ENCODE data around the gene NOC2L.
A peak's percentile ranks its signal among the peaks of the same experiment; 100 is the strongest.

NOC2L gene

DNA sequence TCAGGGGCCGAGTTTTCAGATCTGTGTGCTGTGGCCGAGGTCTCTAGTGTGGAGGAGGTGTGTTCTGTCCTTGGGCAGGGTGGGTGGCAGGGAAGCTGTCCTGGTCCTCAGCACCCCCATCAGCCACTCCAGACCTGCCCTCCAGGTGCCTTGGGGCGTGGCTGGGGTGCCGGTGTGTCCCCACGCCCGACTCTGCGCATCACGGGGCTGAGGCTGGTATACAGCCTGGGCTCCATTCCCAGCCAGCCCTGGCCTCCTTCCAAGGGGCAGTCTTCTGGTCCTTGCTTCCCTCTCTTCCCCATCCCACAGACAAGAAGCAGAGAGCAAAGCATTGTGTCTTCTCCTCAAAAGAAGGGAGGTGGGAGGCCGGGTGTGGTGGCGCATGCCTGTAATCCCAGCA is 31.3 kb downstream of the NOC2L start:
- POLR2A ChIA-PET, result no interaction called here

DNA sequence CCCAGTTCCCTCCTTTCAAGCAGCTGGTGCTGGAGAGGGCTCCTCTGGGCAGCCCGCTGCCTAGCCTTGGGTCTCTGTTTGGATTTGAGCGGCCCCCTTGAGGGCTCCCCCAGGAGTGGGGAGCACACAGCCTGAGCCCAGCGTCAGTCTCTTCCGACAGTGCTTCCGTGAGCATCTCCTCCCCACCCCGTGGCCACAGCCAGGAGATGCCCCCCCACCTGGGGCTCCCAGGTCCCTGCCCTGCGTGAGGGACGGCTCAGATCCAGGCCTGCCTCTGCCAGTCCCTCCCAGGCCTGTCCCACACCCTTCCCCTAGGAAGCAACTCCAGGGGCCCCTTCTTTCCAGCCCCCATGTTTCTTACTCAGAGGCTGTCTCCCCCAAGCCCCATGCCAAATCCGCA is 31.8 kb downstream of the NOC2L start:
- WGBS (ENCODE audit: insufficient coverage), result 78% methylated on average over 9 of the region's 9 CpGs
- no peaks in the 10 kb centered on the region for H3K36me3 ChIP-seq (ENCODE audit: control insufficient read depth in 4 of 4, insufficient read depth in 4 of 4, low read length in 3 of 4)
- CTCF ChIA-PET, result interaction anchor here (1.6 kb wide), 1 partner anchor 11 kb away, joined by 8 read pairs; no protein-coding TSS in a partner anchor
- H3K4me3 ChIP-seq (ENCODE audit: control insufficient read depth in 1 of 7, extremely low read depth in 1 of 7, insufficient read depth in 4 of 7, low read depth in 2 of 7, low read length in 6 of 7), result no peak overlapping the region
- no peak overlapping the region for H3K27ac ChIP-seq (ENCODE audit: insufficient read depth in 1 of 2, low read depth in 1 of 2, low read length in 2 of 2, poor library complexity in 1 of 2, severe bottlenecking in 2 of 2)
- H3K9me3 ChIP-seq (ENCODE audit: control extremely low read depth in 1 of 5, control insufficient read depth in 4 of 5, insufficient read depth in 2 of 5, low read depth in 1 of 5, low read length in 4 of 5), result no peaks in the 10 kb centered on the region
- H3K4me1 ChIP-seq (ENCODE audit: control extremely low read depth in 1 of 4, control insufficient read depth in 4 of 4, insufficient read depth in 4 of 4, low read length in 3 of 4), result peaks cover 0 to 38% (median 36%) of the 10 kb centered on the region in 4 experiments
- no peak for DNase-seq
- peaks cover 0 to 72% (median 20%) of the 10 kb centered on the region in 5 experiments for H3K27me3 ChIP-seq (replicated peaks in 2 of 5; ENCODE audit: control insufficient read depth in 4 of 5, insufficient read depth in 5 of 5, low read length in 4 of 5)
- POLR2A ChIA-PET, result no interaction called here

More for the DNA sequence above, 31.3 kb downstream of the NOC2L start:
- WGBS (ENCODE audit: insufficient coverage), result 91% methylated on average over 7 of the region's 10 CpGs
- H3K27ac ChIP-seq (ENCODE audit: insufficient read depth in 1 of 2, low read depth in 1 of 2, low read length in 2 of 2, poor library complexity in 1 of 2, severe bottlenecking in 2 of 2), result no peak overlapping the region
- H3K4me3 ChIP-seq (ENCODE audit: control insufficient read depth in 1 of 7, extremely low read depth in 1 of 7, insufficient read depth in 4 of 7, low read depth in 2 of 7, low read length in 6 of 7), result no peak overlapping the region
- no peak for DNase-seq
- CTCF ChIA-PET, result interaction anchor here (2.5 to 4.0 kb wide), 2 partner anchors 10 to 23 kb away, joined by 20 to 22 read pairs; no protein-coding TSS in a partner anchor
- peaks cover 0 to 37% (median 32%) of the 10 kb centered on the region in 4 experiments for H3K4me1 ChIP-seq (ENCODE audit: control extremely low read depth in 1 of 4, control insufficient read depth in 4 of 4, insufficient read depth in 4 of 4, low read length in 3 of 4)
- peaks cover 0 to 72% (median 17%) of the 10 kb centered on the region in 5 experiments for H3K27me3 ChIP-seq (replicated peaks in 2 of 5; ENCODE audit: control insufficient read depth in 4 of 5, insufficient read depth in 5 of 5, low read length in 4 of 5)
- H3K9me3 ChIP-seq (ENCODE audit: control extremely low read depth in 1 of 5, control insufficient read depth in 4 of 5, insufficient read depth in 2 of 5, low read depth in 1 of 5, low read length in 4 of 5), result no peaks in the 10 kb centered on the region
- no peaks in the 10 kb centered on the region for H3K36me3 ChIP-seq (ENCODE audit: control insufficient read depth in 4 of 4, insufficient read depth in 4 of 4, low read length in 3 of 4)

DNA sequence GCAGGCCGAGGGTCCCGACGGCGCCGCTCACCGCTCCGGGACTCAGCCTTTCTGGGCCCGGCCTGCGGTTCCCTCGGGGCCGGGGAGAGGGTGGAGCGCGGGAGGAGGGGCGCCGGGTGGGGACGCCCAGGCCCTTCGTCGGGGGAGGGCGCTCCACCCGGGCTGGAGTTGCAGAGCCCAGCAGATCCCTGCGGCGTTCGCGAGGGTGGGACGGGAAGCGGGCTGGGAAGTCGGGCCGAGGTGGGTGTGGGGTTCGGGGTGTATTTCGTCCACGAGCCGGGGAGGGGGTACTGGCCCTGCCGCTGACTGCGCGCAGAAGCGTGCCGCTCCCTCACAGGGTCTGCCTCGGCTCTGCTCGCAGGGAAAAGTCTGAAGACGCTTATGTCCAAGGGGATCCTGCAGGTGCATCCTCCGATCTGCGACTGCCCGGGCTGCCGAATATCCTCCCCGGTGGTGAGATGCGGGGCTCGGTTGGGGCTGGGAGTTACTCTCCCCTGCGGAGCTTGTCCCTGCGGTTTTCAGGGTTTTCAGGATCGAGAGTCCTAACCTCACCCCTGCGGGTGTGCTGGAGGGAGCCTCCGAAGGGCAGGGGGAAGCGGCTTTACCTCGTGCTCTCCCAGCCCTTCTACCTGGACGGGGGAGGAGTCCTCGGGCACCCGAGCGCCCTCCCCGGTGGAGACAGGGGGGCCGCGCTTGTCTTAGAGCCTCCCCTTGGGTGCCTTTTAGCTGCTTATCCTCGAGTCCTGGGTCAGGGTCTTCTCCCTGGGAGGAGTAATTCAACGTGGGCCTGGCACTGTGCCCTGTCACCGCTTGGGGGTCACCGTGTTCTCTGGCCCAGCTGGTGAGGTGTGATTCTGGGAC is 33.3 kb downstream of the NOC2L start:
- POLR2A ChIA-PET, result no interaction called here
- H3K4me1 ChIP-seq (ENCODE audit: control extremely low read depth in 1 of 4, control insufficient read depth in 4 of 4, insufficient read depth in 4 of 4, low read length in 3 of 4), result peaks cover 0 to 50% (median 43%) of the 10 kb centered on the region in 4 experiments
- CTCF ChIA-PET, result interaction anchor here (1.0 to 1.6 kb wide), 3 partner anchors 11 to 28 kb away, joined by 3 to 8 read pairs (median 3); no protein-coding TSS in a partner anchor
- H3K27me3 ChIP-seq (replicated peaks in 2 of 5; ENCODE audit: control insufficient read depth in 4 of 5, insufficient read depth in 5 of 5, low read length in 4 of 5), result peaks cover 0 to 73% (median 20%) of the 10 kb centered on the region in 5 experiments
- H3K4me3 ChIP-seq (ENCODE audit: control insufficient read depth in 1 of 7, extremely low read depth in 1 of 7, insufficient read depth in 4 of 7, low read depth in 2 of 7, low read length in 6 of 7), result peak overlapping the region in 3 of 7 experiments; percentile 28 to 71 (median 53)
- DNase-seq, result peak in 1 of 3 donors; percentile 48
- H3K36me3 ChIP-seq (ENCODE audit: control insufficient read depth in 4 of 4, insufficient read depth in 4 of 4, low read length in 3 of 4), result no peaks in the 10 kb centered on the region
- no peaks in the 10 kb centered on the region for H3K9me3 ChIP-seq (ENCODE audit: control extremely low read depth in 1 of 5, control insufficient read depth in 4 of 5, insufficient read depth in 2 of 5, low read depth in 1 of 5, low read length in 4 of 5)
- H3K27ac ChIP-seq (ENCODE audit: insufficient read depth in 1 of 2, low read depth in 1 of 2, low read length in 2 of 2, poor library complexity in 1 of 2, severe bottlenecking in 2 of 2), result no peak overlapping the region
- WGBS (ENCODE audit: insufficient coverage), result 7% methylated on average over 50 of the region's 65 CpGs

DNA sequence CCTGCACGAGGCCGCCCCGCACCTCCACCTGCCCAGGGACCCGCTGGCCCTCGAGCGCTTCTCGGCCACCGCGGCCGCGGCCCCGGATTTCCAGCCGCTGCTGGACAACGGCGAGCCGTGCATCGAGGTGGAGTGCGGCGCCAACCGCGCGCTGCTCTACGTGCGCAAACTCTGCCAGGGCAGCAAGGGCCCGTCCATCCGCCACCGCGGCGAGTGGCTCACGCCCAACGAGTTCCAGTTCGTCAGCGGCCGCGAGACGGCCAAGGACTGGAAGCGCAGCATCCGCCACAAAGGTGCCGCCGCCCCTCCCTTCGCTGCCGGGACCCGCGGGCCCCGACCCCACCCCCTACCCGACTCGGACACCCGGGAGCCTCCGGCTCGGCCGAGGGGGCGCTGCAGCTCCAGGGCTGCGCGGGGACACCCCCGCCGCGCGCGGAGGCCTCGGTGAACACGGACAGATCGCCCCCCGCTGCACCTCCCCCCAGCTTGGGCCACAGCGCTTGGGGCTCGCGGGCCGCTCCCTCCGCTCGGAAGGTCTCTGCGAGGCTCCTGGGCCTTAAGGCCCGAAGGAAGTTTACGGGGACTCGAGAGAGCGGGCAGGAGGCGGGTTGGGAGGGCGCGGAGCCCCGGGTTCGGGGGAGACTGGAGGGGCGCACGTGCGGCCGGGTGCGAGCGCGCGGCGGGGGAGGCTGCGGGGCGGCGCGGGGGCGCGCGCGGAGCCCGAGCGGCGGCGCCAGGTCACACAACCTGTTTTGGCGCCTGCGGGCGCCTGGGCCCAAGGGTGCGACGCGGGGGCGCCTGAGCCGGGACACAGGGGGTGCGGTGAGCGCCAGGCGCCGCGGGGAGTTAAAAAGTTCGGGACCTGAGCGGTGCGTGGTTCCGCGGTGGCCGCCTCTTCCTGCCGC is 34.1 kb downstream of the NOC2L start:
- WGBS (ENCODE audit: insufficient coverage), result under 1% methylated on average over 105 of the region's 120 CpGs
- Histone ChIP-seq H3K4me1 (ENCODE audit: control extremely low read depth in 1 of 4, control insufficient read depth in 4 of 4, insufficient read depth in 4 of 4, low read length in 3 of 4) (peaks cover 0 to 59% (median 51%) of the 10 kb centered on the region in 4 experiments), H3K36me3 (ENCODE audit: control insufficient read depth in 4 of 4, insufficient read depth in 4 of 4, low read length in 3 of 4) (no peaks in the 10 kb centered on the region), H3K9me3 (ENCODE audit: control extremely low read depth in 1 of 5, control insufficient read depth in 4 of 5, insufficient read depth in 2 of 5, low read depth in 1 of 5, low read length in 4 of 5) (no peaks in the 10 kb centered on the region), H3K4me3 (ENCODE audit: control insufficient read depth in 1 of 7, extremely low read depth in 1 of 7, insufficient read depth in 4 of 7, low read depth in 2 of 7, low read length in 6 of 7) (peak overlapping the region in 6 of 7 experiments; percentile 23 to 71 (median 57)), H3K27me3 (replicated peaks in 2 of 5; ENCODE audit: control insufficient read depth in 4 of 5, insufficient read depth in 5 of 5, low read length in 4 of 5) (peaks cover 0 to 76% (median 20%) of the 10 kb centered on the region in 5 experiments), H3K27ac (ENCODE audit: insufficient read depth in 1 of 2, low read depth in 1 of 2, low read length in 2 of 2, poor library complexity in 1 of 2, severe bottlenecking in 2 of 2) (no peak overlapping the region)
- POLR2A ChIA-PET, result interaction anchor here (0.6 kb wide), 1 partner anchor 19 kb away, joined by 3 read pairs; no protein-coding TSS in a partner anchor
- peak in 1 of 3 donors; percentile 47 for DNase-seq
- CTCF ChIA-PET, result interaction anchor here (3.3 kb wide), 1 partner anchor 20 kb away, joined by 15 read pairs; no protein-coding TSS in a partner anchor

DNA sequence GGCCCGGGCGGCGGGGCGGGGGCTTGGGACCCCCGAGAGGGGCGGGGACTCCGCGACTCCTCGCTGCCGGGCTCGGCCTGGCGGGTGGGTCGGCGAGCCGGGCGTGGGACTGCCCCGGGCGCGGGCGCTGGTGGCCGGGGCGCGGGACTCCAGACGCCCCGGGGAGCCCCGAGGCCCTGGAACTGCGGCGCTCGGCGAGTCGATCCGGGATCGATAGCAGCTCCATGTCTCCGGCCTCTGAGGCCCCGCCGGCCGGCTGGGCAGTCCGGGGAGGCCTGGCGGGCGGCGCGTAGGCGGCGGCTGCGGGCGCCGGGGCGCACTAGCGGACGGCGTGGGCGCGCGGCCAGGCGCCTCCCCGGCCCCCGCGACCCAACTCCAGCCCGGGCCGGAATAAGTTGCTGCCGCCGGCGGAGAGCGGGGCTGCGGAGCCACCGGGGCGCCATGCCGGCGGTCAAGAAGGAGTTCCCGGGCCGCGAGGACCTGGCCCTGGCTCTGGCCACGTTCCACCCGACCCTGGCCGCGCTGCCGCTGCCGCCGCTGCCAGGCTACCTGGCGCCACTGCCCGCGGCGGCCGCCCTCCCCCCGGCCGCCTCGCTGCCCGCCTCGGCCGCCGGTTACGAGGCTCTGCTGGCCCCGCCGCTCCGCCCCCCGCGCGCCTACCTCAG is 34.9 kb downstream of the NOC2L start:
- Histone ChIP-seq H3K4me3 (ENCODE audit: control insufficient read depth in 1 of 7, extremely low read depth in 1 of 7, insufficient read depth in 4 of 7, low read depth in 2 of 7, low read length in 6 of 7) (peak overlapping the region in 6 of 7 experiments; percentile 23 to 71 (median 57)), H3K9me3 (ENCODE audit: control extremely low read depth in 1 of 5, control insufficient read depth in 4 of 5, insufficient read depth in 2 of 5, low read depth in 1 of 5, low read length in 4 of 5) (no peaks in the 10 kb centered on the region), H3K36me3 (ENCODE audit: control insufficient read depth in 4 of 4, insufficient read depth in 4 of 4, low read length in 3 of 4) (no peaks in the 10 kb centered on the region), H3K27ac (ENCODE audit: insufficient read depth in 1 of 2, low read depth in 1 of 2, low read length in 2 of 2, poor library complexity in 1 of 2, severe bottlenecking in 2 of 2) (no peak overlapping the region), H3K27me3 (replicated peaks in 2 of 5; ENCODE audit: control insufficient read depth in 4 of 5, insufficient read depth in 5 of 5, low read length in 4 of 5) (peaks cover 0 to 74% (median 20%) of the 10 kb centered on the region in 5 experiments), H3K4me1 (ENCODE audit: control extremely low read depth in 1 of 4, control insufficient read depth in 4 of 4, insufficient read depth in 4 of 4, low read length in 3 of 4) (peaks cover 0 to 60% (median 51%) of the 10 kb centered on the region in 4 experiments)
- no peak for DNase-seq
- CTCF ChIA-PET, result interaction anchor here (1.5 to 3.3 kb wide), 2 partner anchors 17 to 19 kb away, joined by 4 to 15 read pairs; no protein-coding TSS in a partner anchor
- under 1% methylated on average over 91 of the region's 98 CpGs for WGBS (ENCODE audit: insufficient coverage)
- POLR2A ChIA-PET, result interaction anchor here (0.6 kb wide), 1 partner anchor 20 kb away, joined by 3 read pairs; no protein-coding TSS in a partner anchor

All from common myeloid progenitor, CD34-positive (primary cell).